DMS153 treated with DMSO at 0.1 percent for 48 hours (cell line): ENCODE data around the gene EXOC4.

Source experiments
- DNase-seq: peaks from one replicate; lab custom pipeline; 2025; ENCODE audit not compliant: unreplicated experiment; lab: John Stamatoyannopoulos, UW

Gene EXOC4

DNA sequence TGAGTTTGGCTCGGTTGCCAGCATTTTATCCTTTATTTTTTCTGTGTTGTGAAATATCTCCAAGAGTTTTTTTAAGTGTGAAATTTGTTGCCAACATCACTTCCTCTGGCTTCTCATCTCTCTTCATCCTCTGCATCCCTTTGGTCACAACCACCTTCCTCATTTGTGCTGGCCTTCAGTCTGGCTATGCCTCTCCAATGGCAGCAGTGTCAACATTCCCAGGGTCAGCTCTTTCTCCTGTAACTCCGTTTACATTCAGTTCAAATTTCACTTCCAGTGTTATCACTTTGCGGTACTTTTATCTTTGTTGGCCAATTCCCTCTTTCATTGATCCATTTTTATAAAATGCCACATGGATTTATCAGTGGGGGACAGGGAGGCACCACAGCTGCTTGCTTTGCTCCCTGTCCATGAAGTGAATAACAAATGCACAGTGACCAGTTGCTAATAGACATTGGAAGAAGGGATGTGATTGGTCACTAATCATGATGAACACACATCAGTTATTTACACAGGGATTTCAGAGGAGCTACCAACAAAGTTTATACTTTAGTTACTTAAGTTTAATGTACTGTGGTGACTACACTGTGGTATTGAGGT lies 562.8 kb downstream of the EXOC4 start:
- no peak for DNase-seq

DNA sequence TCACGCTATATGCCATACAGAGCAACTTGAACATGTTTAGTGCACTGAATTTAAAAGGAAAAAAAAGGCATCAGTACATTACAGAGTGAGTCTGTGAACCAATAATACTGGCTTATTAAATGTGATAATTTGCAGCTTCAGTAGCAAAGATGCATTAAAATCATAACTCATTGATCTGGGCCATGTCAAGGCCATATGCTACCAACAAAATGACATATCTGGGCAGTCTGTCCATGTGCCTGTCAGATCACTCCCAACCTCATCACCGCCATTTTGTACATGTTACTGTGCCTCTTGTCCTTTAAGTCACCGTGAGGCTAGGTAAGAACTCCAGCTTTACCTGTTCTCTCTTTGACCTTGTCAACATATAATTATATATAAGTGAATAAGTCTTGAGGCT lies 566.8 kb downstream of the EXOC4 start:
- no peak for DNase-seq

DNA sequence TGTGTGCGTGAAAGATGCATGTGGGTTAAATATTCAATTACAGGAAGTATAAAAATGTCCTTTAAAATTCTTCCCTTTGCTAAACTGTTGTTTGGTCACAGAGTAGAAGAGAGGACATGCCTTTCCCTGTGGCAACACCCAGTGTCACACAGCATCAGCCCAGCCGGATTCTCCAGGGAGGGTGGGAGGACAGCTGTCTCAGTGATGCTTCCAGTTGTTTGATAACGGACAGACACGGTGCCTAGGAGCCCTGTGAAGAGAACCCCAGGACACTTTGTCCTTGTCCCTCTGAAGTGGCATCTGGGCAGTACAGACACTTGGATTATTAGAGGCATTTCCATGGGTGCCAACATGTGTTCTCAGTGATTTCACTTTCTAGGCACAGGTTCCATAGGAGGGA lies 567.7 kb downstream of the EXOC4 start:
- no peak for DNase-seq

DNA sequence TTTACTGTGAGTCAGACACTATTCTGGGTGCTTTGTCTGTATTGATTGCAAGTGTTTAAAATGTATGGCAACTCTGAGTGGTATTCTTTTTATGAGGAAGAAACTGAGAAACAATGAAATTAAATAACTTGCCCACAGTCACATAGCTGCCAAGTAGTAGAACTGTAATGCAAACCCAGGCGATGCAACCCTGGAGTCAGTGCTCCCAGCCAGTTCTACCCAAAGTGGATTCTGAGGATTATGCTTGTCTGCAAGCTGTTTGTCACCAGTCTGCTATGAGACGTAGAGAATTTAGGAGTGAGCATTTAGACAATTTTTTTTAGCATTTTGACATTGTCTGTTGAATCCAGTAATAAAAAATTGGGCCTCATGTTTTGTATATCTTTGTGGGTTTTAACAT lies 568.3 kb downstream of the EXOC4 start:
- DNase-seq: no peak

DNA sequence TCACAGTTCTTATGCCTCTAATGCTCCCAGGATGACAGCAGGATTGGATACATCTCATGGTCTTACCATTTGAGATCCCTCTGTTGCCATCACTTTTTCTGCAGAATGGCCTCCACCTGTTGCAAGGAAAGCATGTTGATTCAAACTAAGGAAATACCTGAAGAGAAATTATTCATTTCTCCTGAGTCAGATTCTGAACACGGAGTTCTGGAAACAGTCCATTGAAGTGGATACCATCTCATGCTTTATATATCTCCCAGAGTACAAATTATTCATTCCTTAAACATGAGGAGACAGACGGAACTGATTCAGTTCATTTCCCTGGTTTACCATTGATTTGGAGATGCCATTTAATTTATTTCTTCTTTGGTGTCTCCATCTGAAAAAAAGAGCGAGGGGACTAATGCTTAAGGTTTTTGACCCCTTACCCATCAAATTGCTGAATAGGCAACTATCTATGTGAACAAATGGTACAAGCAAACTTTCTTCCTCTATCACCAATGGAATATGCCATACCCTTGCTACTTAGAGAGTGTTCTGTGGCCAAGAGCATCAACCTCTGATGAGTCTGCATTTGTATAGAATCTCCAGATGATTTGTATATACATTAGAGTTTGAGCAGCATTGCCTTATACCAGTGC lies 569.2 kb downstream of the EXOC4 start:
- DNase-seq: no peak

DNA sequence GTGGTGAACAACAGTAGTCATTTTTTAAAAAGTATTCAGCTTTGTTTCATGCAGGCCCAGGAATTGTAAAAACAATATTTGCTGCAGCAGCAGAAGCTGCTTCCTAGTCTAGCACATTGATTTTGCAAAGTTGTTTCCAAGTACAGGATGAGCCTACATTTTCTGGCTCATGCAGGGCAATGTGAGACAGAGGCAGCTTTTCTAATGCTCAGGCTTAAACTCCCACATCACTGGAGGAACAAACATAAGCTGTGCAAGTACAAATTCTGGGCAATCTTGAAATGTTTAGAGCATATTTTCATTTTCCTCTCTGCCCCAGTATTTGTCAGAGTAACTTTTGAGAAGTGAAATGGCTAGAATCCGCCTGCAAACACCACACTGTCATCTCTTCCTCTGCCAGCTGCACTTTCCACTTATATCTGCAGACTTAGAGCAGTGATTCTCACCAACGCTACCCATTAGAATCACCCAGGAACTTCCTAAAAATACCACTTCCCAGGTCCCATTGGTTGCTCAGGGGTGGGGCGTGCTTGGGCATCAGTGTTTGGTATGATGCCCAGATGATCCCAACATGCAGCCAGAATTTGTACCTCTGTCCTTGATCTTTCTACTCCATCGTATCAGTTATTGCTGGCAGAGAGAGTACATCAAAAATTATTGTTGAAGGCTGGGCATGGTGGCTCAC lies 570.1 kb downstream of the EXOC4 start:
- DNase-seq: no peak

DNA sequence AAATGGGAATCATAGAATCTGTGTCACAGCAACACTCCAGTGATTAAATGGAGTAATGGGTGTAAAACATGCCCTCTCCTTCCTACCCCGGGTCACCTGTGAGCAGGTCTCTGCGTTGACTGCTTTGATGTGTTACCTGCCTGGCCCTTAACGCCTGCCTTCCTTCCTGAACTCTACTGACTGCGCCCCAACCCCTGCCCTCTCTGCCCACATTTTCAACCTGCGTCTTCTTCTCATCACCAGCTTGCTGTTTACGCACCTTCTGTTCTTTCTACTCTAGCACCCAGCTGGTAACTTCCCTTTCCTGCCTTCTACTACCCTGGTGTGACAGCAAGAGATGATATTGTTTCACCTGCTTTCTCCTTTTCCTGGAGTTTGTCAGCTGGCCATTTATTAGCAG lies 571.3 kb downstream of the EXOC4 start:
- DNase-seq: no peak

DNA sequence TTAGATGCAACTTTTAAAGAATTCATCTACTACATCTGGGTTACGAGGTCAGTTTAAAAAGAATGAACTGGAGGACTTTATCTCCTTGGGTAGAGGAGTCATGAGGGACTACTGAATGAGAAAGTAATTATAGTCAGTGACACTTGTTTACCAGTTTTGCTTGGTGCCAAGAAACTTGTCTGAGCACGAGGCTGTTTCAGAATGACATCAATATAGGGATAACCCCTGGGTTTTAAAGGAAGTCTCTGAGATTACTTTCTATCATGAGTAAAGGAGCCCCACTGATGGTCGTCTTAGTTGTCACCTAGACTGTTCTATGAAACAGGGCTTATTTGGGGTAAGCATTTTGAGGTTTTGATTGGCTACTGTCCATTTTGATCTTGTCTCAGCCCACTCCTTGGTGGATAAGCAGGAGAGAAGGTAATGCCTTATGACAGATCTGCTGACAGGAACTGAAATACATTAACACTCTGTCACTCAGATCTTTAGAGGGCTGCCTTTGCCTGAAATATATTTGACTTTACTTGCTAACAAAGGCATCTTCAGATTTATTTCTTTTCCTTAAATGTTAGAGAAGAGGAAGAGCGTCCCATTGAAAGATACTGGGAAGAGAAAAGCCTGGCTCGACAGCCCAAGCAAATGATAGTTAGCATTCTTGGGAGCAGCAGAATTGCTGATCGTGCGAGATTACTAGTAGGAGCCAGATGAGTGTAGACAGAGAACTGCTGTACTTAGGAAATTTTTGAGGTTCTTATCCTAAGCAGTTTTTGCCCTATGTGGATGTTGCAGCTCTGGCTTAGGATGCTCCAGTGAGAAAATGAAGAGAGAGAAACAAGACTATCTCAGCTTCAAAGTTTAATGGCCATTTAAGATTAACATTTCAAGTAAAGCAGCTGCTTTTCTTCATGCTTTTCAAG lies 575.1 kb downstream of the EXOC4 start:
- no peak for DNase-seq

DNA sequence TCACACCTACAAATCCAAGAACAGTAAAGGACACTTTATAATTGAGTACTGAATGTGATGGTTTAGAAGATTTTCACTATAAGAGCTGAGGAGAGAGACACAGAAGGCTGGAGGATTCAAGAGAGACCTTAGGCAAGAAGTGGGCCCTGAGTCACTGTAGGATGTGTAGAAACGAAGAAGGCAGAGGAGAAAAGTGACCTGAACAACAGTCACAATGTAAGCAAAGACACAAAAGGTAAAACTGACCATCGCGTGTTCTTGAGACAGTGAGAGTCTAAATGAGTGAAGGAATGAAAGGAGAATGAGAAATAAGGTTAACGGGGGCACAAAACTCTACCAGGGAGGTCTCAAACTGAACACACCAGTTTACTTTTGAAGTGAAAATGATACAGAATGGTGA lies 576.0 kb downstream of the EXOC4 start:
- DNase-seq: no peak

DNA sequence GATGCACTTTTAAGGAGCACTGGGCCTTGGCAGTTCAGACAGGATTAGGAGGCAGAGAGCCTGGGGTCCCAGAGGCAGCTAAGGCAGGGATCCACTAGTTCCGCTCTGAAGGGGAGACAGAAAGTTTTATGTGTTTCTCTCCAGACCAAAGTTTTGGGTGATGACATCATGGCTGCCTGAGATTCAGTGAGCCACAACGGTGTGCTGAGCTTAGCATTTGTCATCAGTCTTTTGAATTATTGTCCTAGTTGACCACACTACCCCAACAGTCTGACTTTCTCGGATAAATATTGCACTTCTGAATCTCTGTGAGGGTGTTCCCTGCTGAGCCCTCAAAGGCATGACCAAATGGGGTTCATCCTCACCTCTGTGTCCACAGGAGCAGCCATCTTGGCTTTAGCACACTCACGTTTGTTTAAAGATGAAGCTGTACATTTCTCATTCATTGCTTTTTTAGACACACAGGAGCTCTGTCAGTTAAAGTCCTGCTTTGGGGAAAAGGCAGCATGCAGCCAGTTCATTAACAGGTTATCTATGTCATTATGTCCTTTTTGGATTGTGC lies 576.5 kb downstream of the EXOC4 start:
- DNase-seq: no peak

DNA sequence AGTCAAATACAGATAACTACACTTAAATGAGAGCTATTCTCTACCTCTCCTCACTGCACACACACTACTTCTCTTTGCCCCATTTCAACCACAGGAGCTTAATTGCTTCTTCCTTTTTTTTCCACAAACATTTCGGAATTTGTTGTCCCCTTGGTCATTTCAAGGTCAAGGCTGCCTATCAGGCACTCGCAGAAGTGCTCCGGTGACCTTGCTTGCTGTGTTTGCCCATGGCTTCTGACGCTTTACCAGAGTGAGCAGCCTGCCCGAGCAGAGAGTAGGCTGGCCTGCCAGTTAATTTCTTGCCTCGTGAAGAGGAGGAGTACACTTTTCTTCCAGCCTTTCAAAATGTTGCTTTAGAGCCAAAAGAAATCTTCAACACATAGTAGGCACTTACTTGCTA lies 577.2 kb downstream of the EXOC4 start:
- no peak for DNase-seq

DNA sequence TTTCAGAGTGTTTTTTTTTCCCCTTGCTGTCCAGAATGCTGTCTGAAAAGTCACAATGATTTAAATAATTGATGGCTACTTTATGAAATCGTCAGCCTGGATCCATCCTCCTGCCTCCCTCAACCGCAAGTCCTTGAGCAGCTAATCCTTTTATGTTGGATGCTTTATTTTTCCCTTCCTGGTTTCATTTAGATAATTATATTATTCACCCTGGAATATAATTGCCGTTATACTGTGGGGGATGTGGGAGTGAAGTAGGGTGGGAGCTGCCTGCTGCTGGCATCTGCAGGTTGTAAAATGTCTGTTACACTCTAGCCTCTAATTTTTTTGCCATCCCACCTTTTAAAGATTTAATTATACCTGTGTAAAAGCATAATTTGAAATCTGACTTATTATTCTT lies 583.8 kb downstream of the EXOC4 start:
- DNase-seq: no peak

DNA sequence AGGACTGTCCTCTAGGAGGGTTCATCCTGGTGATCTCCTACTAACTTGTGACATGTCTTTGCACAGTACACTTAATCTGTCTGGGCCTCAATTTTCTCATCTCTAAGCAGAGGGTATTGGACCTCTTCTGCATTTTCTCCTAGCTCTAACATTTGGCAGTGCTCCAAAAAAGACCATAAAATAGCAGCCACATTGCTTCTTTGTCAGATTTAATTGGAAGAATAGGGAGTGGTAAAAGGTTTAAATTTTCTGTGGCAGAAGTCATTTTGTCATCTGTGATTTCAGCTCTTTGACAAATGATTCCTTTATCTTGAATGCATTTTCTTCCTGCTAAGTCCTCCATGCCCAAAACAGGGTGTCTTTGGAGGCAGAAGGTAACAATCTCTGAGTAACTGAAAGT lies 584.3 kb downstream of the EXOC4 start:
- DNase-seq: no peak

DNA sequence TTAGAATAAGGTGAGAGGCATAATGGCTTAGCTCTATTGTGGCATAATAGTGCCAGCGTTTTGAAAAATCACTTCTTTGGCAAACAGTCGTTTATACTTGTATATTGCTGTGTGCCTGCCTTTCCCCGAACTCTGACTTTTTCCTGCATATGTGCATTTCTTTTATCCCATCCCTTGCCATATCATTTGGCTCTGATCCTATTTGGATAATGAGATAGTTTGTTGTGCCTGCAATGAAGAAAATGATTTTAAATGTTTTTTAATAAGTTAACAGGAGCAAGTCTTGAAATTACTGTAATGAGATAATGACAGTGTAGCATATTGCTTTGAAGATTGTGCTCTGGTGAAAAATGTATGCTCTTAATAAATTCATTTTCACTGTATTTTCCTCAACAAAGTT lies 586.2 kb downstream of the EXOC4 start:
- no peak for DNase-seq

DNA sequence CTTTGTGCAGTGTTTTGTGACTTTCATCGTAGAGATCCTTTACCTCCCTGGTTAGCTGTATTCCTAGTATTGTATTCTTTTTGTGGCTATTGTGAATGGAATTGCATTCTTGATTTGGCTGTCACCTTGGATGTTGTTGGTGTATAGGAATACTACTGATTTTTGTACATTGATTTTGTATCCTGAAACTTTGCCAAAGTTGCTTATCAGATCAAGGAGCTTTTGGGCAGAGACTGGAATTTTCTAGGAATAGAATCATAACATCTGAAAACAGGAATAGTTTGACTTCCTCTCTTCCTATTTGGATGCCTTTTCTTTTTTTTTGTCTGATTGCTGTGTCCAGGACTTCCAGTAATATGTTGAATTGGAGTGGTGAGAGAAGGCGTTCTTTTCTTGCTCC lies 590.5 kb downstream of the EXOC4 start:
- no peak for DNase-seq

DNA sequence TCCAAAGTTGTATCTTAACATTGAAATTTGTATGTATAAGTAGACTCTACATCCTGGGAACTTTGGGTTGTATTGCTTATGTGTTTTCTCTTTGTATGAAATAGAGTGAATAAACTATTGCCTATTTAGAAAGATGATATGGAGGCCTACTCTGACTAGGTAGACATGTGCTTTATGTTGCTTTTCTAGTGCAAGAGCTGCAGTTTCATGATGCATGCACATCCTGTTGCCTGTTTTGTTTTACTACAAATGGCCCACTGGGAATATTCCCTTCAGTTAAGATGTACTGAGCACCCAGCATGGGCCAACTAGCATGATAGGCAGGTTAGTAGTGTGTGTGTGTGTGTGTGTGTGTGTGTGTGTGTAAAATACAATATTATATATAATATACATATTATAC lies 592.1 kb downstream of the EXOC4 start:
- no peak for DNase-seq

DNA sequence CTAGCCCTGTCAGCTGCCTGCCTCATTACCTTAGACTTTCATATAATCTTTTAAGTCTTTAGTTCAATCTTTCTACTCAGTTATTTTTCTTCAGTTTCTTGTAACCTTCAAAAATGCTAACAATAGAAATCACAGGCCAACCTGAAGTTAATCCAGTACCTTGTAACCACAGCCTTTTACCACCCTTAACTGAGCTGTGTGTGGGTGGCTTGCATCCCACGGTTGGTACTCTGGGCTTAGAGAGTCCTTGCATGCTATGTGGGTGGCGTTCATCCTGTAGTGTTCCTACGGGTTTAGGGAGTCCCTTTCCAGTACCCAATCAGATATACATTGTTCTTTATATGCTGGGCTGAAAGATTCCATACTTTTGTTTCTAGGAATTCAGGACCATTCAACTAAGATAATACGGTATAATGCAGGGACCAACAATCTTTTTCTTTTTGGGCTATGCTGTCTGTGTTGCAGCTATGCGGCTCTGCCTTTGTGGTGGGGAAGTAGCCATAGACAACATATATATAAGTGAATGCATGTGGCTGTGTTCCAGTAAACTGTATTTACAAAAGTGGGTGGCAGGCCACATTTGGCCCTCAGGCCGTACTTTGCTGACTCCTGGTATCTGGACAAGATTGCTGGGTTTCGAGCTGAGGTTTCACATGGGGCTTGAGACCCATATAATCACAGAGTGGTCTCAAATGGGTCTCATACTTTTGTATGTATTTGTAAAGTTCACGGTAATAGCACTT lies 593.5 kb downstream of the EXOC4 start:
- no peak for DNase-seq

DNA sequence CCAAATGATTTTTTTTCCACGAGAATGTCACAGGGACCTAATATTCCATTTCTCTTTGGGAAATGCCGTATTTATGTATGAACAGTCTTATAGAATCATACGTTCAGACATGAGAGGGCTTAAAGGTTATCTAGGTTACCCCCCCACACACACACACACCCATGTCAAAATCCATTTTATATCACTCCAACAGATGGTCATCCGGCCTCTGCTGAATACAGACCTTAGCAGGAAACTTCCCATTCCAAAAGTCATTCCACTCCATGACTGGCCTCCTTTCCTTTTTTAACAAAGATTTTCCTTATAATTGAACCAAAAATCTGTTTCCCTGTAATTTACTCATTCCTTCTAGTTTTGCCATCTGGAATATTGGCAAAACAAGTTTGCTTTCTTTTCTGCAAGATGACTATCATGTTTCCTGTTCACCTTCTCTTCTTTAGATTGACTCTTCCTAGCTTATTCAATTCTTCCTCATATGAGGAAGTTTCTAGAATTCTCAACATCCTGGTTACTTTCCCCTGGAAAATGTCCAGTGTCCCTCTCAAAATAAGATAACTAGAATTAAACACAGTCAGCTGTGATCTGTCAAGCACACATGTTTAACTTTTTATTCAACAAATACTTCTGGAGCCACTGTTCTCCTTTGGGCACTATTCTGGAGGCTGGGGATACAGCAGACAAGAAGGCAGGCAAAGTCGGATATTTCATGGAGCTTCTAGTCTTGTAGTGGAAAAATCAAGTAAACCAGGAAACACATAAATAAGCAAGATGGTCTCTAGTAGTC lies 597.8 kb downstream of the EXOC4 start:
- no peak for DNase-seq

DNA sequence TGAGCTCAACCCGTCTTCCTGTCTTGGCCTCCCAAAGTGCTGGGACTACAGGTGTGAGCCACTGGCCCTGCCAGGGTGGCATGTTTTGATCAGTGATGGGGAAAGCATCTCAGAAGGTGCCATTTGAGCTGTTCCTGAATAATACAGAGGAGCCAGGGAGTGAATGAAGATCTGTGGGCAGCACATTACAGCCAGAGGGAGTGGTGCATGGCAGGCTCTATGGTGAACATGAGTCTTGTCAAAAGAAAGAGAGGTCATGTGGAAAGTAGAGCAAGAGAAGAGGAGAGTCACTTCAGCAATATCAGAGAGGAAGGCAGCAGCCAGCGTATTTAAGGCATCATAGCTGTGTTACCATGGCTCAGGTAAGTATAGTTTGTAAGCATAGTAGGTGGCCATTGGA lies 598.5 kb downstream of the EXOC4 start:
- no peak for DNase-seq

DNA sequence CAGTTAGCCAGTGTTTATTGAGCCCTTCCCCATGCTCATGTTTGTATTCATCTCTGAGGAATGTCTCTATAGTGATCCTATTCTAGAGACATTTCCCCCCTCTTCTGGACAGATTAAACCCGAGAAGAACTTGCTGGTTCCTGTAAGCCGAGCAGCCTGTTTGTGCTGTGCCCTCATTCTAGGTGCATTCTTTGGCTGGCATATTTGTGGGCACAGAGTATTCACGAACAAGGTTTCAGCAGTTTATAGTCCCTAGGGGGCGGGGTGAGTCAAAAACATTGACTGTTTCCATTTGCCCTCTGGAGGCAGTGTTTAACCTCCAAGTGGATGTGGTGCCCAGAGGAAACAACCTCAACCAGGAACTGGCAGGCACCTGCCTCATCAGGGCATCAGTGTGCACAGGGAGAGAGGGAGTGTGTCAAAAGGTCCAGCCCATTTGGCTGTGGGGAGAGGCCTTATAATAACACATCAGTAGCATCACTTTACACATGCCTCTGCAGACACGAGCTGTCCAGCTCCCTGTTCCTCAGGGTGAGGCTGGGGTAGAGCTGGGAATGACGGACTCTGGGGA lies 600.9 kb downstream of the EXOC4 start:
- peak; percentile 68 for DNase-seq
